GM20000 (cell line): Measurements from ENCODE around the gene MYCBPAP.

Experiments used
- DNase-seq: peaks from one replicate; pipeline ENCODE4 v3.0.0; 2012; ENCODE audit warnings: low spot score
- CTCF ChIP-seq: IDR thresholded peaks from 2 replicates; pipeline ENCODE4 v1.5.1; 2012; ENCODE audit warnings: mild to moderate bottlenecking, control low read depth; ENCODE audit errors: extremely low read depth, missing control alignments

Gene MYCBPAP

GRCh38 chr17:50554201-50554600, 46.0 kb downstream of the MYCBPAP start:
- DNase-seq, result no peak
- TF ChIP-seq CTCF, result no peak

- DNase-seq, result no peak
- no peak for TF ChIP-seq CTCF
Observed at GRCh38 chr17:50556803-50557202, 48.6 kb downstream of the MYCBPAP start.

- TF ChIP-seq CTCF, result no peak
- no peak for DNase-seq
Observed at GRCh38 chr17:50557630-50558029, 49.4 kb downstream of the MYCBPAP start.

DNA sequence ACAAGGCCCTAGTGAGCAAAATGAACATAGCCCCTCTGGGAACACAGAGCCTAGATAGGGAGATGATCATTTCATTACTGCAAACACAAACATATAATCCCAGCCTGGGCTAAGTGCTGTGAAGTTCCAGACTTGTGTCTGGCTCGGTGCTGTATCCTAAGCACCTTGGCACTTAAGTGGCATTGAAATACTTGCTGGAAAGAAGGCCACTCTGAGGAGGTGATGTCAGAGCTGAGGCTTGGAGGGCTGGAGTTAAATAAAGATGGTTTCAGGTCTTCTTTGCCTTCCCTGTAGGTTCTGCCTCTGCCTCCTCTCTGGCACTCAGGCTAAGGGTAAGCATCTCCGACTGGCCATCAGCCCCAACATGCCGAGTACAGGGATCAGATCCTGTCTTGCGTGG, 49.9 kb downstream of the MYCBPAP start:
- no peak for DNase-seq
- no peak for TF ChIP-seq CTCF

DNA sequence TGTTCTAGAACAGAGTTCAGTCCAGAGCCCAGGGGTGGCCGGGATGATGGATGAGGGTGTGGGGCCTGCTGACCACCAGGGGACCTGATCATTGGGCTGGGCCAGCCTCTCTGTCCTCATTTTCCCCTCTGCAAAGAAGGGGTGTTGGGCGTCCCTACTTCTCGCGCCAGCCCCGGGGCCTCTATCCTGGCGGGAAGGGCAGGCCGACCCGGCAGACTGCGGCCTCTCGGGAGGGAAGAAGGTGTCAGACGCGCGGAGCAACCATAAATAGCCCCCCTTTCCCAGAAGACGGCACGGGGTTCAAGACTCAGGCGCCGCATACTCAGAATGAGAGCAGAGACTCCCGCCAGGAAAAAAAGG, 50.3 kb downstream of the MYCBPAP start:
- no peak for TF ChIP-seq CTCF
- no peak for DNase-seq

- no peak for DNase-seq
- TF ChIP-seq CTCF, result no peak
Observed at GRCh38 chr17:50558941-50559614, 50.8 kb downstream of the MYCBPAP start.

DNA sequence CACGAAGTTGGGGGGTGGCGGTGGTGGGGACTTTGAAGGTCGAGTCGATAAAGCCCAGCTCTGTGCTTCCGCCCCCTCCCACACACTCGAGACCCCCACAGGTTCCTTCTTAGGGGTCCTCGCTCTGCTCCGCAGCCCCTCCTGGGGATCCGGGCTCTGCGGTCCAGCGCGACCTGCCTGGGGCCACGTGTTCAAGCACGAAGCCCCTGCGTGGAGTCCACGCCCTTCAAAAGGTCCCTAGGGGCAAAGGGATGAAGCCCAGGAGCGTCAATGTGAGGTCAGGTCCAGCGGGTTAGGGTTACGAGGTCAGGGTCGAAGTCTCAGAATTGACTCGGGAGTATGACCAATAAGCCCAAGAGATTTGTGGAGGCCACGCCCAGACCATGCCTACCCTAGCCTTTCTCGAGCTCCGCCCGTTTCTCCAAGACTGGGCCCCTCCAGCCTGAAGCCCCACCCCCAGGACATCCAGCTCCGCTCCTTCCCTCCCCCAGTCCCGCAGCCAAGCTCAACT, 51.5 kb downstream of the MYCBPAP start:
- peak; percentile 62 for DNase-seq
- no peak for TF ChIP-seq CTCF
